GM18519 (cell line): ENCODE results near the gene CRADD.
"Not testable (repeated sequence)": the region's sequence is repeated elsewhere in the genome, so short reads cannot be mapped to it uniquely, and the experiment has no call there.

Experiments used
- ATAC-seq: cut with Tn5 transposase; IDR thresholded peaks from one replicate; pipeline ENCODE4 v1.9.1; 2021; ENCODE audit warnings: mild to moderate bottlenecking, moderate library complexity; ENCODE audit not compliant: unreplicated experiment, low FRiP score

The CRADD gene

DNA sequence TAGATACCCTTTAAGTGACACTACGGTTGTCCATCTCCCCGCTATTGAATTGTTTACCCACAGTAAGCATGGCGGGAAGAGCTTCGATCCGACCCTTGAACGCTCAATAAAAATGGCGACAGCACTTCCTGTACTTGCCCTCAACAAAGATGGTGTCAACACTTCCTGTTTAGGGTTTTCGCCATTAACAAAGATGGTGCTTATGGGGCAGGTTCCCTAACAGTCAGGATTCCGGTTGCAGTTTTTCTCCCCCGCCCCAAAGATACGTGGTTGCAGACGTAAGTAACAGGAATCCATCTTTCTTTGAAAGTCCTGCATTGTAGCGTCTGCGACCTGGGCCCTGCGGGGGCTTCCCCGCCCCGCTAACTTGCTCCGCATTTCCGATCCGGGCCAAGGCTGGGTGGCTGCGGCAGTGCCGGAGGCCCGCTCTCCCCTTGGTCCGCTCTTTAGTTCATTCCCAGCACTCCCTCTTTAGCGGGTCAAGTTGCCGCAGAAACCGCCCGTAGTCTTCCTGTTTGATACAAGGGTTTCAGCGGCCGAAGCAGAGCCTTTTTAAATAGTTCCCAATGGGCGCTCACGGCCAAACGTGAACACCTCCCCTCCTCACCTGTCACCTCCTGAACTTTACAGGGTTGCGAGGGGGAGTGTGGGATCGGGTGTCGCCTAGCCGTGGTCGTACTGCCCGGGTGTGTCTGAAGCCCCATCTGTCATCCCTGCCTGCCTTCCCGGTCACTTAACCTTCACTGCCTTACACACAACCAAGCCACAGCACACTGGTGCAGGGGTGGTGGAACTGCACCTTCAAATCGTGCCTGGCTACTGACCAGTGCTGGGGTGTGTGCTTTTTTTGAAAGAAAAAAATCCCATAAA is at the start of gene CRADD:
CRADD (plus strand) TSS at position 181 of the 870 bp plus-strand sequence.
- ATAC-seq: peak; percentile 81

DNA sequence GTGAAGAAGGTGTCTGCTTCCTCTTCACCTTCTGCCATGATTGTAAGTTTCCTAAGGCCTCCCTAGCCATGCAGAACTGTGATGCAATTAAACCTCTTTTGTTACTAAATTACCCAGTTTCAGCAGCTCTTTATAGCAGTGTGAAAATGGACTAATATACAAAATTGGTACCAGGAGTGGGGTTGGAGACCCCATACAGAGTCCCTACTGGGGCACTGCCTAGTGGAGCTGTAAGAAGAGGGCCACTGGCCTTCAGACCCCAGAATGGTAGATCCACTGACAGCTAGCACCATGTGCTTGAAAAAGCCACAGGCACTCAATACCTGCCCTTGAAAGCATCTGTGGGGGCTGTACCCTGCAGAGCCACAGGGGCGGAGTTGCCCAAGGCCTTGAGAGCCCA is 44.8 kb upstream of the CRADD start:
- ATAC-seq: no peak

DNA sequence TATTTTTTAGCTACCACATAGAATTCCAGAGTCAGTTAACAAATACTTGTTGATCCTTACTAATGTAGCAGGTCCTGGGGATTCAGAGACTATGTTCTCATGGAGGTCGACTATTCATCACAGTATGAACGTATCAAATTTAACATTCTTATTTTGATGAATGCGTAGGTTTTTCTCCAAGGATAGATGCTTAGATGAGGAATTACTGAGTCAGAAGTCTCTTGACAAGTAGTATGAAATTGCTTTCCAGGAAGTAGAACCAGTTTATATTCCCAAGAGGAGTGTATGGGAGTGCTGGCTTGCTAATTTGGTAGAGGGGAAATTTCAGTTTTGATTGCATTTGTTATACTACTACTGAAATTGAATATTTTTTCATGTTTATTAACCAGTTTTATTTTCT is 42.8 kb upstream of the CRADD start:
- ATAC-seq: no peak

DNA sequence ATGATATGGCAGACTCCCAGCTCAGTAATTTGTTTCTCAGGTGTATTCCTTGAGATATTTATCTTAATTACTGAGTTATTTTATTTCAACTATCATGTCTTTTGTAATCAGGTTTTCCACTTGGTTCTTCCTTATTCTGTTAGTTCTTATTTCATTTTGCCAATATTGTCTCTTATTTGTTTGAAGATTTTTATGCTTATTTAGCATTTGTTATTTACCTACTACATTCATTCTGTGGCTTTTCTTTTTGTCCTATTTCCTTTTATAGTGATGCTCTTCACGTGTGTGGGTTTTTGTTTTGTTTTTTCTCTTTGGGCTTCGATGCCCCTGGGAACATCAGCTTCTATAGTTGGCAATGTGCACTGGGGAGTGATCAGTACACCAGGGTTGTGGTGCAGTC is 40.5 kb upstream of the CRADD start:
- ATAC-seq: no peak

DNA sequence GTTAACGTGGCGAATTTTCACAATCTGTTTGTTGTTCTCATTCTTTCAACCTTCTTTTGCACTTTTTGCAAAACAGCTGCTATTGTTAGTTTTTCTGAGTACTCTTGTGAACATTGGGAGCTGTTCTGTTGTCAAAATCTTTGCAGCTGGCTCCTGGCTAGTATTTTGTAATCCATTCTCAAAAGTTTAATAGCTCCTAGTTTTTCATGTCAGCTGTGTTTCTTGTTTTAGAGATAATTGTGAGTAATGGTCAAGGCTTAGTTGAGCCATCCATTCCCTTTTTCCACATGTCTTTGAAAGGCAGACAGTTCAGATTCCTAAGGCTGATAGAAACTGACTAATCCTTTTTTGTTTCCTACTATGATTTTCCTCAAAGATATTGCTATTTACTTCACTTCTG is 39.1 kb upstream of the CRADD start:
- no peak for ATAC-seq

DNA sequence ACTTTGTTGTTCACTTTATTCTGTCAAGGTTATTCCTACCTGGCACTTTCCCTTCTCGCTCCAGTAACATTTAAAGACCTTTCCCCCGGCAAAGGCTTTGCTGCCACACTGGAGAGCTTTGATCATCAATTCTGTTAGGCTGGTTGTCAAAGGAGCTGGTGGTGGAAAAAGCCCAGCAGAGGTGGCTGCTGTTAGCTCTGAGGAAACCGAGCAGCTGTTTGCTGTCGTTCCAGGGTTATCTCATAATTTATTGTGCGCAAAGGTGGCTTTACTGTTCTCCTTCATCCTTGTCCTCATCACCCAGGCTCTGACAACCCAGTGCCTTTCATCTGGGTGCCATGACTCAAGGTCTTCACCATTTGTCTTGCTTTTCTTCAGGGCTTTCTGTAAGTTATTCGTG is 38.2 kb upstream of the CRADD start:
- no peak for ATAC-seq

DNA sequence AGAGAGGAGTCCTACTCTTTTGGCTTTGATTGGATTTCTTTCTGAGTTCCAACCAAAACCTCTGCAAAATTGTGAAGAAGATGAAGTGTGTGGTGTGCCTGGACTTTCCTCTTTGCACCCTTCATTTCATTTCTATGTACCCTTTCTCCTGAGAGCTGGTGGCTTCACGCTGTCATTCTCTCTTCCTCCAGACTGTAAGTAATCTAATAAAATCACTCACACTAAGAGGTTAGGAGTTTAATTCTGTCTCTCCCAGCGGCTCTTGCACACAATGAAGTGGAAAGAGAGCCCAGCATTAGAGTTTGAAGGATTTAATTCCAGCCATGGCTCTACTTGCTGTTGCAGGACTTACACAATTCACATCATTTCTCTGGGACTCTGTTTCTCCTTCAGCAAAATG is 37.8 kb upstream of the CRADD start:
- ATAC-seq: no peak

DNA sequence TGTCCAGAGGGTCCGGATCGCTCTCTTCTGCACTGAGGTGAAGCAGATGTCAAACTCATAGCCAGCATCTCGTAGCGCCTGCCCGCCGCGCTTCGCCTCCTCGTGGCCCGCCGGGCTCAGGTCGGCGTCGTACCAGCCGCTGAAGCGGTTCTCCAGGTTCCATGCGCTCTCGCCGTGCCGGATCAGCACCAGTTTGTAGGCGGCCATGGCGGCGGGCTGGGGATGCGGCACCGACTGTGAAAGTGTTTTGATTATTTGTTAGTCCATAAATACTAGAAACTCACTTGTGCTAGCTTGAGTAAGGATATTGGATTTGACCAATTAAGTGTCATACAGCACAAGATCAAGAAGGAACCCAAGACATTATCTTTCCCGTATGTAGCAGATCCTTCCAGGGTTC is 35.8 kb upstream of the CRADD start:
- ATAC-seq: not testable (repeated sequence)

DNA sequence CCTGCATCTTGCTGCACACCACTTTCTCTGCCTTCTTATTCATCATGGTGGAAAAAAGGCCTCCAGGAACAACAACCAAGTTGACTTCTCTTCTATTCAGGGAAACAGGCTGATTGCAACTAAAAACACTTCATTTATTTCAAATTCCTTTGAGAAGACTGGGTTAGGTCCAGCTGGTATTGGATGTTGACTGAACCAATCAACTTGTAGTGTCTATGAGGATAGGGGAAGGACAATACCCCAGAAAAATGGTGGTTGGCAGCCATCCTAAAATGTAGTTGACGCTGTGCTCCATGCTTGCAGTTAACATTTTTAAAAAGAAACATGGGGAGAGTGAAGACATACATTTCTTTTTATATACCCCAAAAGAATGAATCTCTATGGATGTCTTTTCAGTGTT is 34.4 kb upstream of the CRADD start:
- ATAC-seq: no peak

DNA sequence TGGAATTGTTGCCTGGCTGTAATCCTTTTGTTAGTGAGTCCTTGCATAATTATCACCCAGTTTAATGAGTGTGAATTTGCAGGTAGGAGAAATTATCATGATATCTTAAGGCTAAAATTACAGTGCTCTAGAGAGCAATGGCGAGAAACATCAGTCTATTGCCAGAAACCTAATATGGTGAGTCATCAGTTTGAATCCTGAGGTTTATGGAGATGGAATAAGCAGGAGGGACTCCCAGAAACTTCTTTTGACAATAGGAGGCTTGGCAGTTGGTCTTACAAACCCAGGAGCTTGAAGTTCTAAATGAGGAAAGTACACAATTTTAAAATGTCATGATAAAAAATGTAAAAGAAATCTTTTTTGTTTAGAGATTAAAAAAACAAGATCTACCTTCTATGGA is 31.5 kb upstream of the CRADD start:
- ATAC-seq: no peak

DNA sequence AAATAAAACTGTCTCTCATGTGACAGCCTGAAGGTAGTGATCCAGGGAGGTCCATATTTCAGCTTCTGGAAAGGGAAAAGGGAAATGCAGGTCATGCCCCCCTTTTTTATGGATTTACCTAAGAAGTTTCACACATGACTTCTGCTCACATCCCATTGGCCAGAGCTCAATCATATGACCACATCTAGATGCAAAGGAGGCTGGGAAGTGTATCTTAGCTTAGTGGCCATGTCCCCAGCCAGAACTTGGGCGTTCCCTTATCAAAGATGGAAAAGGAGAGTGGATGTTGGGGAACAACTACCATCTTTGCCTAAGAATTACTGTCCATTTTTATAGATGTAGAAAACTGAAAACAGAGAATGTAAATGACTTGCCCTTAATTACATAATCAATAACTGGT is 26.5 kb upstream of the CRADD start:
- ATAC-seq: no peak

DNA sequence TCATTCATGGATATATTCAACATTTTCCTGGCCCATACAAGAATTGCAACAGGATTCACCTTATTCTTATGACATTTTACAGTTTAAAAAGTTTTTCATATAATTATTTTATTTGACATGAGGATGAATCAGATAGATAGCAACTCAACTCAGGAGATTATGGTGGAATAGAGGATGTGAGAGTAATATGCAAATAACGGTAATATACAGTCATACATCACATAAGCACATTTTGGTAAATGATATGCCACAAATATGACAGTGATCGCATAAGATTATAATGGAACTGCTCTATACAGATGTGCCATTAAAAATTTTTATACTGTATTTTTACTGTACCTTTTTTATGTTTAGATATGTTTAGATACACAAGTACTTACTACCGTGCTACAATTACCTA is 24.1 kb upstream of the CRADD start:
- ATAC-seq: peak; percentile 64

DNA sequence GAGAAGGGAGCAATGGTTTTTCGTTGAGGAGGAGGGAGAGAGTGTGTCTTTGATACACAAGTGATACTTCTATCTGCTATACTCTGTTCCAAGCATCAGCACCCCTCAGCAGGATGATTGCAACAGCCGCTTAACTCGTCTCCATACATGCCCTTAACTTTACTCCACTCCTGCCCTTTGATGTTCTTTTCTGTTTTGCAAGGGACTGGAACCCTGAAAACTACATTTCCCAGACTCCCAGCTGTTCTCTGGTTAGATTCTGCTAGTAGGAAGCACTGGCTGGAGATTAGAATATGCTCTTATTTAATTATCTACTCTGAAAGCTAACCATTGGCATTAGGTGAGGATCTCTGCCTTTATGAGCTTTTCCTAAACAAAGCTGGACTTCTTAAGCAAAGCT is 23.5 kb upstream of the CRADD start:
- no peak for ATAC-seq

DNA sequence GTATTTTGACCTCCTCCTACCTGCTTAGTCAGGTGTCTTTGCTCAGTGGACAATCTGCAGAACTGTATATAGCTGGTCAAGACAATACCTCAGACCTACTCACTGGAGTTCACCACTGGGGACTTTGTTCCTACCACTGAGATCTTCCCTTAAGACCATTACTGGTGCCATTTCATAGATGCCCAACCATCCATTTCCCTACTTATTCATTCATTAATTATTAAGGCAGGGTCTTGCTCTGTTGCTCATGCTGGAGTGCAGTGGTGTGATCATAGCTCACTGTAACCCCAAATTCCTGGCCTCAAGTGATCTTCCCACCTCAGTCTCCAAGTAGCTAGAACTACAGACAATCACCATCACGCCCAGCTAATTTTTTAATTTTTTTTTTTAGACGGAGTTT is 22.8 kb upstream of the CRADD start:
- ATAC-seq: no peak

DNA sequence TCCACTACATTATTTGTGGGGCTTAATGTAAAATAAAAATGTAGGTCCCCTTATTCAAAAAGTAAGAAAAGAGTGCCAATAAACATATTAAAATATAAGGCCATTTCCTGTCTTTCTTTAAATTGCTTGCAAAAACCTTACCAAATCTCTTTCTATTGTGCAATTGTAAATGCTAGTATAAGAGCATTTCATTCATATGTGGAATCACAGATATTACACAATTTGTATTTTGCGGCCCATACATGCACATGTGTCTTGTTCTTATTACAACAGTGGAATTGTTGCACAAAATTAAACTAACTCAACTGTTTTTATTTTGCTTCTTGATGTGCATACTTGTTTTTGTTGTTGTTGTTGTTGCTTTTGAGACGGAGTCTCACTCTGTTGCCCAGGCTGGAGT is 20.1 kb upstream of the CRADD start:
- no peak for ATAC-seq

DNA sequence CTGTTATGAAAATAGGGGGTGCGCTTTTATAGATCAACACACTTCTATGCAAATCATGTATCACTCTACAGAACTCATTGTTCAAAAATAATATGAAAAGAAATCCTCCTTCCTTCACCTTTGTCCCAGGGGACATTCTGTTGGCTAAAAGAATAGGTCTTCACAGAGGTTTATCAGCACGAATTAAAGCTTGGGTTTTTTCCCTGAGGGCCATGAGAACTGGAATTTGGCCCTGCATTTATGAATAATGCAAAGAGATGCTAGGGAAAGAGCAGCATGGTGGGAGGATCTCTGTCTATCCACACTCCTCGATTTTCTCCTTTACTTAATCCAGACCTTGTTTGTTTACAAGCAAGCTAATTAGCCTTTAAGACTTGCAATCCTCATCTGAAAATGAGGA is 16.2 kb upstream of the CRADD start:
- no peak for ATAC-seq

DNA sequence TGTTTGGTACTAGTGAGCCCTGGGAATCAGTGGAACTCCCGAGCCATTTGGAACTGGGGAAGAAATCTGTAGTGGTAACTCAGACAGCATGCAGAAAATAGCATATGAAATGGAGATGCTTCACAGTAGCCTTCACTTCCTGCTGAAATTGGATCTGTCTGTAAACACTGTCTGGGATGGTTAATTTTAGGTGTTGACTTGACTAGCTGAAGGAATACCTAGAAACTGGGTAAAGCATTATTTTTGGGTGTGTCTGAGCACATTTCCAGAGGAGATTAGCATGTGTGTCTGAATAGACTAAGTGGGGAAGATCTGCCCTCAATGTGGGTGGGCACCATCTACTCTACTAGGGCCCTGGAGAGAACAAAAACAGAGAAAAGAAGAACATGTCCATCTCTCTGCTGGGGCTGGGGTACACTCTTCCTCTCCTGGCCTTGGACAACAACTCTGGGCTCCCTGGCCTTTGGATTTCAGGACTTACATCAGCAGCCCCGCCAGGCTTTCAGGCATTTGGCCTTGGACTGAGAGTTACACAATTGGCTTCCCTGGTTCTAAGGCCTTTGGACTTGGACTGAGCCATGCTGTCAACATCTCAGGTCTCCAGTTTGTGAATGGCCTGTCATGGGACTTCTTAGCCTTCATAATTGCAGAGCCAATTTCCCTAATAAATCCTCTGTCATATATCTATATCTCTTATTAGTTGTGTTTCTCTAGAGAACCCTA is 14.0 kb upstream of the CRADD start:
- ATAC-seq: no peak

DNA sequence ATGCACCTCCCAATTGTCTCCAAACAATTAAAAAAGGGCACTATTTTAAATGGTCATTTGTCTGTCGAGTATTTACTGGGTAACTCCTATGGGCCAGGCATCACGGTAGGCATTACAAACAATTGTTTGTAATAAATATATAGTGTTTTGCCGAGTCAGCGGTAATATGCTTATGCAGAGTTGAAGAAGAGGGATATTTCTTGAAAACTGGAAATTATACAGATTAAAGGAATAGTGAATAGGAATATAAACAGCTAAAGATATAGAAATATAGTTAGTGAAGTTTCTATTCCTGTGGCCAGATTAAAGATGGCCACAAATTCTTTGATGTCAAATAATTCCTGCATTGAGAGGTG is 13.5 kb upstream of the CRADD start:
- no peak for ATAC-seq

DNA sequence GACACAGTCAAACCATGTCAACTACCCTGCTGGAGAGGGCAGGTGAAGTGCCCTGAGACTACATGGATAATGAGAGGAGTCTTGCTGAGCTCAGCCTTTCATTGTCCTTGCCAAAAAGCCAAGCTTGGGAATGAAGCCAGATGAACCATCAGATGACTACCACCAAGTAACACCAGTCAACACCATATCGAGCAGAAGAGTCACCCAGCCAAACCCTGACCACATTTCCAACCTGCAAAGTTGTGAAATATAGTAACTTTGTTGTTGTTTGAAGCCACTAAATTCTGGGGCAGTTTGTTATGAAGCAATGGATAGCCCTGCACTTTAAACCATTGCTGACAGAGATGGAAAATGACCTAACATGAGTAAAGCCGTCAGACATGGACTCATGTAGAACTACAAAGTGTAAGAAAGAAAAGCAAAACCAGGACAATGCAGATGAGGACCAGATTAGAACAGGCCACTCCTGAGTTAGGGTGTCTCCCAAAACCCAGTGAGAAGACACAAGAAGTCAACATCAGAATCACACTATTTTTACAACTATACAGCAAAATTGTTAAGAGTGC is 12.5 kb upstream of the CRADD start:
- ATAC-seq: no peak

DNA sequence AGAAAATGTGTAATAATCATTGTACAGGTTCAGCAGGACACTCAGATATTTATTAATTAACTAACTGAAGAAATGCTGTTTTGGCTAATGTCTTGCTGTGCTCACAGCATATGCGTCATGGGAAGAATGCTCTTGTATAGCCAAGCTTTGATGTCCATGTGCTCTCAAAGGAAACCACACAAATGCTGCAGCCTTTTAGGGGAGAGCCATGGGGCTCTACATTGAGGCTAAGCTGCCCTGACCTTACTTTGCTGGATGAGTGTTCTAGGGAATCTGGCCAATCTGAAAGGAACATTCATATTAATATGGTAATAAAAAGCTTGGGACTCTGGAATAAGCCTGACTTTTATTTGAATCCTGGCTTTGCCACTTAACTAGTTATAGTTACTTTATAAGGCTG is 9.5 kb upstream of the CRADD start:
- ATAC-seq: no peak

DNA sequence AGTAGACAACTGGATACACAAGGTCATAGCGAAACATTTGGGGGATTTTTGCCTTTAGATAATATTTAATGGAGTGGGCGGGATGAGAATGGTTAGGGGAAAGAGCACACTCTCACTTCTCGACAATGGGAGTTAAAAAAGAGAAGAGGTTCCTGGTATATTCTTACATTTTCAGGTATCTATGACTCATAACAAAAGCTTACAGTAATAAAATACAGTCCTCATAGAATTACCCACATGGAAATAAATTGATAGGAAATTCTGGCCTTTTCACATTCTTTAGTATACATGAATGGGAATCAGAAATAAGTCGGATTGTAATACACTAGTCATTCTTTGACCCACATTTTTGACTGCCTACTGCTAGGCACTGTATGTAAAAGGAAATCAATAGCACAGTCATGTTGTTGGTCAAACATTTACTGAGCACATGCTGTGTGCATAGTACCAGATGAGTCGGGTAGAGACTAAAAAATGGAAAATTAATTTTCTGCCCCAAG is 8.2 kb upstream of the CRADD start:
- no peak for ATAC-seq

DNA sequence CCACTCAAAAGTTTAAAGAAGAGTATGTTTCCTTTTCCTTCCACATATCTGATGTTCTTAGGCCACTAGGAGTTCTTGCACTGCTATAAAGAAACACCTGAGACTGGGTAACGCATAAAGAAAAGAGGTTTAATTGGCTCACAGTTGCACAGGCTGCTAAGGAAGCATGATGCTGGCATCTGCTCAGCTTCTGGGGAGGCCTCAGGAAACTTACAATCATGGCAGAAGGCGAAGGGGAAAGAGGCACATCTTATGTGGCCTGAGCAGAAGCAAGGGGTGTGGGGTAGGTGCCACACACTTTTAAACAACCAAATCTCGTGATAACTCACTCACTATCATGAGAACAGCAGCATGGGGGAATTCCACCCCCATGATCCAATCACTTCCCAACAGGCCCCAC is 7.7 kb upstream of the CRADD start:
- no peak for ATAC-seq
